Spleen (tissue), 11 donors: ENCODE measurements around the gene PBOV1. TPM values are rescaled to one million over a fixed set of nuclear protein-coding genes. Genes with fewer than 3 reads are reported as not detected.

Source experiments
- DNase-seq: peaks from one replicate; pipeline ENCODE4 v3.0.0-alpha.2; 2020
- H3K27ac ChIP-seq, 8 donors: fragments of 200-600 bp; sonication (generic) in 7 of 8; 1 replicate in 4 of 8; 2 replicates in 4 of 8; pipeline versions ENCODE4 v1.5.0 to v1.8.0; 2016 to 2021; ENCODE audit warnings: inconsistent platforms in 4 of 8, mild to moderate bottlenecking in 4 of 8, moderate library complexity in 1 of 8
- H3K27me3 ChIP-seq, 7 donors: fragments of 200-600 bp; sonication (generic) in 6 of 7; replicated peaks in 1 of 7; 1 replicate in 4 of 7; 2 replicates in 3 of 7; pipeline versions ENCODE4 v1.5.0 to v1.8.0; 2016 to 2021; ENCODE audit warnings: inconsistent platforms in 3 of 7, mild to moderate bottlenecking in 1 of 7
- H3K36me3 ChIP-seq, 6 donors: fragments of 200-600 bp; sonication (generic) in 5 of 6; 1 replicate in 4 of 6; 2 replicates in 2 of 6; pipeline versions ENCODE4 v1.5.0 to v1.8.0; 2016 to 2021; ENCODE audit warnings: inconsistent platforms in 2 of 6
- H3K4me1 ChIP-seq, 6 donors: fragments of 200-600 bp; sonication (generic) in 5 of 6; 1 replicate in 3 of 6; 2 replicates in 3 of 6; pipeline versions ENCODE4 v1.5.0 to v1.8.0; 2016 to 2021; ENCODE audit warnings: inconsistent platforms in 3 of 6
- H3K4me3 ChIP-seq, 8 donors: fragments of 200-600 bp; sonication (generic) in 7 of 8; 1 replicate in 4 of 8; 2 replicates in 4 of 8; pipeline versions ENCODE4 v1.5.0 to v1.8.0; 2016 to 2021; ENCODE audit warnings: inconsistent platforms in 4 of 8, mild to moderate bottlenecking in 4 of 8, moderate library complexity in 2 of 8
- H3K9me3 ChIP-seq, 8 donors: fragments of 200-600 bp; sonication (generic) in 7 of 8; 1 replicate in 4 of 8; 2 replicates in 4 of 8; pipeline versions ENCODE4 v1.5.0 to v1.8.0; 2016 to 2021; ENCODE audit warnings: inconsistent platforms in 4 of 8
- CTCF ChIP-seq, 11 experiments: fragments of 200-600 bp in 7 of 11; fragments of 450-650 bp in 4 of 11; sonication (generic) in 4 of 11; IDR thresholded peaks in 8 of 11; conservative IDR thresholded peaks in 3 of 11; 1 replicate in 7 of 11; 2 replicates in 4 of 11; pipeline versions ENCODE4 v1.4.0 to v1.8.0; 2016 to 2021; ENCODE audit warnings: antibody characterized with exemption in 11 of 11, inconsistent platforms in 4 of 11, mild to moderate bottlenecking in 1 of 11
- POLR2A ChIP-seq, 3 donors: fragments of 450-650 bp; IDR thresholded peaks; one replicate each; pipeline ENCODE4 v1.5.1; 2017; ENCODE audit warnings: antibody characterized with exemption in 3 of 3, mild to moderate bottlenecking in 1 of 3
- POLR2AphosphoS5 ChIP-seq, 3 donors: sonication (generic); formaldehyde crosslinking; IDR thresholded peaks; one replicate each; pipeline ENCODE4 v1.5.1; 2017; ENCODE audit warnings: antibody characterized with exemption in 3 of 3
- WGBS, 5 donors: extraction: QIAGEN DNeasy Blood & Tissue Kit in 3 of 5; methylation state at CpG; one replicate each; pipeline versions ENCODE4 v1.1.5 to v1.1.7; 2013 to 2018; 5-methylcytosine and 5-hydroxymethylcytosine counted together
- intact Hi-C: fragments of 100-400 bp; cut with DNase I; formaldehyde crosslinking; loops from one replicate; pipeline ENCODE4 v1.15.0; 2023; ENCODE audit warnings: low total_unique reads
- polyA plus RNA-seq, 3 donors: library from polyadenylated mRNA; stranded (reverse); fragments of 200-250 nt; gene quantifications; one replicate each; pipeline ENCODE4 v1.2.1, GENCODE V29; 2013
- total RNA-seq, 7 donors: library from RNA; depleted of rRNA in 3 of 7; stranded (reverse); fragments of >200 nt in 3 of 7; fragmentation: NEBNext Ultra II Directional in 4 of 7; extraction: Animal tissue kit (Norgen Biotek cat#: 25700) in 4 of 7; gene quantifications; one replicate each; pipeline versions ENCODE4 v1.1.0 to v1.2.1, GENCODE V29; 2016 to 2021
- donor health status: healthy with polysubstance abuse.
- donor health status: DM: no; HTN: no; CAD: no; lungs with moderate emphysema.
- donor health status: DM: no; HTN: no; CAD: no.
- donor health status: Bipolar disorder and iron deficiency.
- donor health status: healthy.
- donor health status: DM: no; HTN: no; CAD: no.
- donor health status: DM: yes; HTN: yes; CAD: no.

The PBOV1 gene
- total and polyA plus RNA-seq, 10 donors = not detected

DNA sequence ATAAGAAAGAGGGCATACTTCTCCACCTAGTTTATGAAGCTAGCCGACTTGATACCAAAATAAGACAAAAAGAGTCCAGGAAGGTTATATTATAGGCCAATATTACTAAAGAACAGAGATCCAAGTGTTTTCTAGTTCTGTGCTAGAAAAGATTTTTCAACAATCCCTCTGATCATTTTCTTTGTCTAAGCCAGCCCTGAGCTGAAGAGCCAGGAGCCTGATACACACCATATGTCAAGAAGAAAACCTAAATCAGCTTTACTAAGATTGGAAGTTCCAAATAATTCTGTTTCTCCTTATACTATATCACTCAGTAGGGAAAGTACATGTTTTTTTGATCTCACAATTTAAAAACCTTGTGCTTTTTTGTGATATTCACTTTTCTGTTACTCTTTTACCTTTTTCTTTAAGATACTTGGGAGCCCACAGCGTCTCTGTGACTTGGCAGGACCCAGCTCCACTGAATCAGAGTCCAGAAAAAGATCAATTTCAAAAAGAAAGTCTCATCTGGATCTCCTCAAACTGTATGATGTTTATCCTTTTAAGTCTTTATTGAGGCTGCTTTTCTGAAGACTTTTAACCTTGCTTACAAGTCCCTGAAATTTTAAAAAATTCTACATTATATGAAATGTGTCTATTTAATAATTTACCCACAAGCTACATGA, 43.0 kb upstream of the PBOV1 start:
- Histone ChIP-seq H3K27ac (no peak overlapping the region), H3K4me1 (no peaks in the 10 kb centered on the region), H3K36me3 (no peaks in the 10 kb centered on the region), H3K27me3 (peaks cover 0 to 9% (median 0%) of the 10 kb centered on the region in 7 donors), H3K4me3 (no peak overlapping the region), H3K9me3 (no peaks in the 10 kb centered on the region)
- intact Hi-C loops = no loop called here
- 69 to 92% (median 84%) methylated on average over 2 of the region's 2 CpGs for WGBS, 5 donors
- TF ChIP-seq POLR2A (IDR thresholded peaks at IDR 0.05) = no peak
- no peak for DNase-seq

- intact Hi-C loops = no loop called here
- H3K36me3 ChIP-seq = no peaks in the 10 kb centered on the region
- H3K4me1 ChIP-seq = no peaks in the 10 kb centered on the region
- no peaks in the 10 kb centered on the region for H3K9me3 ChIP-seq
- DNase-seq = no peak
- no peak for TF ChIP-seq POLR2A (IDR thresholded peaks at IDR 0.05)
- TF ChIP-seq POLR2AphosphoS5 (IDR thresholded peaks at IDR 0.05) = no peak
- TF ChIP-seq CTCF (IDR thresholded peaks at IDR 0.05 in 8 of 11, conservative IDR thresholded peaks at IDR 0.05 in 3 of 11) = no peak
- no peak overlapping the region for H3K27ac ChIP-seq
- H3K27me3 ChIP-seq = peaks cover 0 to 10% (median 0%) of the 10 kb centered on the region in 7 donors
- H3K4me3 ChIP-seq = no peak overlapping the region
- whole genome bisulfite sequencing, 5 donors = 78 to 87% (median 81%) methylated on average over 6 of the region's 6 CpGs
Observed at GRCh38 chr6:138258991-138259390, 40.7 kb upstream of the PBOV1 start.

DNA sequence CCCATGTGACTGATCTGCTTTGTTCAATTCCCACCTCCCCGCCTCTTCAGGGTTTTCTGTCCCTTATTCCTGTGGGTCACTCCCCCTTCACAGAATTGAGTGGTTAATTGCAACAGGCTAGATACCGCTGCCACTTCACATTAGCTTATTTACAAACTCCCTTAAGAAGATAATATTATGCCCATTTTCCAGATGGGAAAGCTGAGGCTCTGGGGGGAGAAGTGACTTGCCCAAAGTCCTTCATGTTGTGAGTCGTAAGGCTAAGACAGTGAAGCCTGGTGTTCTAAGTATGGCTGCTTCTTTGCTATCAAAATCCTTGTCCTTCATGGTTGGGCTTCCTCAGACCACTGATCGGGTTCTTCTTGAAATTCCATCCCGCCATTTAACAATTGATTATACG, 39.9 kb upstream of the PBOV1 start:
- Histone ChIP-seq H3K4me3 (no peak overlapping the region), H3K36me3 (no peaks in the 10 kb centered on the region), H3K27me3 (peaks cover 0 to 16% (median 0%) of the 10 kb centered on the region in 7 donors), H3K9me3 (no peaks in the 10 kb centered on the region), H3K27ac (no peak overlapping the region), H3K4me1 (no peaks in the 10 kb centered on the region)
- TF ChIP-seq POLR2AphosphoS5 (IDR thresholded peaks at IDR 0.05) (no peak), POLR2A (IDR thresholded peaks at IDR 0.05) (no peak), CTCF (IDR thresholded peaks at IDR 0.05 in 8 of 11, conservative IDR thresholded peaks at IDR 0.05 in 3 of 11) (no peak)
- DNase-seq = no peak
- intact Hi-C loops = no loop called here
- 88 to 96% (median 90%) methylated on average over 6 of the region's 6 CpGs for WGBS, 5 donors

DNA sequence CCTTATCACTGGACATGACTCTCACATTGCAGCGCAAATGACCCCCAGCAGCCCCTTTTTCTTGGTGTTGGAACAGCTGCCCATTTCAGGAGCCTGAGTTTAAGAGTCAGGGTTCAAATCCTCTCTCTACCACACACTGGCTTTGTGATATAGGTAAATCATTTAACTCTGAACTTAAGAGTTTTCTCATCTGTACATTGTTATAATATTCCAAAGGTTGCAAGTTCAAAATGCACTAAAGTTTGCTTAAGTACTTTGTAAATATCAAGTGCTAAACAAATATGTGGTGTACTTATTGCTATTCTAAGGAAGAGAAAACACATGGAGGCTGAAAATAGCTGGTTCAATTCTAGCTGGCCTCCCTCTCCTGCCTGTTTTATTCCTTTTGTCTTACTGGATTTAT, 39.3 kb upstream of the PBOV1 start:
- H3K9me3 ChIP-seq = no peaks in the 10 kb centered on the region
- H3K27me3 ChIP-seq = peaks cover 0 to 15% (median 0%) of the 10 kb centered on the region in 7 donors
- no peaks in the 10 kb centered on the region for H3K4me1 ChIP-seq
- DNase-seq = no peak
- intact Hi-C loops = no loop called here
- no peak overlapping the region for H3K4me3 ChIP-seq
- no peak overlapping the region for H3K27ac ChIP-seq
- no peaks in the 10 kb centered on the region for H3K36me3 ChIP-seq
- TF ChIP-seq POLR2AphosphoS5 (IDR thresholded peaks at IDR 0.05) (no peak), POLR2A (IDR thresholded peaks at IDR 0.05) (no peak), CTCF (IDR thresholded peaks at IDR 0.05 in 8 of 11, conservative IDR thresholded peaks at IDR 0.05 in 3 of 11) (no peak)
- 75 to 100% (median 94%) methylated on average over 1 of the region's 1 CpG for WGBS, 5 donors
